Loucy (cell line): Measurements from ENCODE around the gene GFPT2.

ENCODE experiments used
- H2AFZ ChIP-seq: fragments of 200-600 bp; sonication (generic); 2 replicates; pipeline ENCODE4 v1.6.0; 2016; ENCODE audit warnings: antibody characterized with exemption, mild to moderate bottlenecking, low read length, moderate library complexity
- H3F3A ChIP-seq: fragments of 200-600 bp; 2 replicates; pipeline ENCODE4 v1.6.0; 2016; ENCODE audit warnings: antibody characterized with exemption, low read depth, mild to moderate bottlenecking
- H3K27me3 ChIP-seq: fragments of 200-600 bp; sonication (generic); 2 replicates; pipeline ENCODE4 v1.6.1; 2014; ENCODE audit warnings: low read length, mild to moderate bottlenecking; ENCODE audit not compliant: insufficient read depth, poor library complexity, severe bottlenecking
- H3K36me3 ChIP-seq: fragments of 200-600 bp; sonication (generic); 2 replicates; pipeline ENCODE4 v1.6.1; 2016; ENCODE audit warnings: low read length; ENCODE audit not compliant: insufficient read depth
- H3K4me1 ChIP-seq: fragments of 200-600 bp; sonication (generic); 2 replicates; pipeline ENCODE4 v1.5.1; 2014; ENCODE audit warnings: low read length, mild to moderate bottlenecking; ENCODE audit not compliant: insufficient read depth, poor library complexity, severe bottlenecking
- H3K4me2 ChIP-seq: fragments of 200-600 bp; sonication (generic); 2 replicates; pipeline ENCODE4 v1.6.0; 2014; ENCODE audit warnings: antibody characterized with exemption, low read length, low read depth, mild to moderate bottlenecking; ENCODE audit not compliant: poor library complexity, severe bottlenecking
- H3K4me3 ChIP-seq: fragments of 200-600 bp; sonication (generic); 2 replicates; pipeline ENCODE4 v1.5.1; 2014; ENCODE audit warnings: low read length, mild to moderate bottlenecking, mixed read lengths; ENCODE audit not compliant: poor library complexity, severe bottlenecking
- H3K79me2 ChIP-seq: fragments of 200-600 bp; sonication (generic); 2 replicates; pipeline ENCODE4 v1.6.1; 2014; ENCODE audit warnings: low read length; ENCODE audit not compliant: insufficient read depth
- H3K9ac ChIP-seq: fragments of 200-600 bp; sonication (generic); 2 replicates; pipeline ENCODE4 v1.6.0; 2014; ENCODE audit warnings: mild to moderate bottlenecking, low read depth, low read length, moderate library complexity; ENCODE audit not compliant: poor library complexity, severe bottlenecking
- H3K9me2 ChIP-seq: fragments of 200-600 bp; sonication (generic); replicated peaks from 2 replicates; pipeline ENCODE4 v1.6.1; 2016; ENCODE audit warnings: low read depth, low read length, mixed read lengths
- H3K9me3 ChIP-seq: fragments of 200-600 bp; sonication (generic); 2 replicates; pipeline ENCODE4 v1.6.1; 2014; ENCODE audit warnings: mild to moderate bottlenecking, antibody characterized with exemption, low read length, low read depth; ENCODE audit not compliant: insufficient read depth
- H4K20me1 ChIP-seq: fragments of 200-600 bp; sonication (generic); 2 replicates; pipeline ENCODE4 v1.6.0; 2014; ENCODE audit warnings: antibody characterized with exemption, low read length, mild to moderate bottlenecking; ENCODE audit not compliant: insufficient read depth, poor library complexity, severe bottlenecking
- EZH2phosphoT487 ChIP-seq: fragments of 200-600 bp; IDR thresholded peaks from 2 replicates; pipeline ENCODE4 v1.6.1; 2018; ENCODE audit warnings: antibody characterized with exemption, mild to moderate bottlenecking, moderate library complexity, borderline replicate concordance
- TF ChIP-seq, protein P1 (sequence below): fragments of 200-600 bp; sonication (generic); conservative IDR thresholded peaks from 2 replicates; pipeline ENCODE4 v1.5.1; 2014; ENCODE audit warnings: mild to moderate bottlenecking, antibody characterized with exemption, low read length

The GFPT2 gene

DNA sequence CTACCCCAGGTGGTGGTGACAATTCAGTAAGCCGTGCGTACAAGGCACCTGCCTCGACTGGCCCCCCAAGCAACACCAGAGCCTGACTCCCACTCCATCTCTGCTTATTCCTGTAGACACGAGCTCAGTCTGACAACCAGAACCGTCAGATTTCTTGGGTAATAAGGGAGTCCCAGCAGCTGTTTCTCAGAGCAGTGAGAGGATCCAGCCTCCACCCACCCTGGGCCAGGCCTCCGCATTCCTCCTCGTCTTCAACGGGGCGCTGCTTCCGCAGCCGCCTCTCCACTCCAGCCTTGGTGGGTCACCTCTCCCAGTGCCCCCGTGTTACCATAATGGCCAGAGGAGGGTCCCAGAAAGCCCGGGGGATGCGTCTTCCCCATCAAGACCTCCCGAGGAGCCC lies 27.7 kb upstream of the GFPT2 start:
- Histone ChIP-seq H3K9me2 (no peaks in the 10 kb centered on the region), H3K9me3 (no peaks in the 10 kb centered on the region), H3K4me2 (no peak overlapping the region), H3K27me3 (no peaks in the 10 kb centered on the region), H3K9ac (no peak overlapping the region), H3K79me2 (no peaks in the 10 kb centered on the region), H4K20me1 (no peaks in the 10 kb centered on the region), H3F3A (no peaks in the 10 kb centered on the region), H3K36me3 (no peaks in the 10 kb centered on the region), H3K4me1 (no peaks in the 10 kb centered on the region), H2AFZ (no peak overlapping the region), H3K4me3 (no peak overlapping the region)
- TF ChIP-seq EZH2phosphoT487: no peak
- TF ChIP-seq, protein P1, sequence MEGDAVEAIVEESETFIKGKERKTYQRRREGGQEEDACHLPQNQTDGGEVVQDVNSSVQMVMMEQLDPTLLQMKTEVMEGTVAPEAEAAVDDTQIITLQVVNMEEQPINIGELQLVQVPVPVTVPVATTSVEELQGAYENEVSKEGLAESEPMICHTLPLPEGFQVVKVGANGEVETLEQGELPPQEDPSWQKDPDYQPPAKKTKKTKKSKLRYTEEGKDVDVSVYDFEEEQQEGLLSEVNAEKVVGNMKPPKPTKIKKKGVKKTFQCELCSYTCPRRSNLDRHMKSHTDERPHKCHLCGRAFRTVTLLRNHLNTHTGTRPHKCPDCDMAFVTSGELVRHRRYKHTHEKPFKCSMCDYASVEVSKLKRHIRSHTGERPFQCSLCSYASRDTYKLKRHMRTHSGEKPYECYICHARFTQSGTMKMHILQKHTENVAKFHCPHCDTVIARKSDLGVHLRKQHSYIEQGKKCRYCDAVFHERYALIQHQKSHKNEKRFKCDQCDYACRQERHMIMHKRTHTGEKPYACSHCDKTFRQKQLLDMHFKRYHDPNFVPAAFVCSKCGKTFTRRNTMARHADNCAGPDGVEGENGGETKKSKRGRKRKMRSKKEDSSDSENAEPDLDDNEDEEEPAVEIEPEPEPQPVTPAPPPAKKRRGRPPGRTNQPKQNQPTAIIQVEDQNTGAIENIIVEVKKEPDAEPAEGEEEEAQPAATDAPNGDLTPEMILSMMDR: no peak

- Histone ChIP-seq H4K20me1 (no peaks in the 10 kb centered on the region), H3K9ac (no peak overlapping the region), H3K9me2 (no peaks in the 10 kb centered on the region), H3K27me3 (no peaks in the 10 kb centered on the region), H3K79me2 (no peaks in the 10 kb centered on the region), H3K36me3 (no peaks in the 10 kb centered on the region), H3K9me3 (no peaks in the 10 kb centered on the region), H3K4me1 (no peaks in the 10 kb centered on the region), H2AFZ (no peak overlapping the region), H3K4me2 (no peak overlapping the region), H3K4me3 (no peak overlapping the region), H3F3A (no peaks in the 10 kb centered on the region)
- no peak for TF ChIP-seq EZH2phosphoT487
- TF ChIP-seq, protein P1: no peak
These were observed 27.3 kb upstream of the GFPT2 start for GRCh38 chr5:180380441-180380840.

DNA sequence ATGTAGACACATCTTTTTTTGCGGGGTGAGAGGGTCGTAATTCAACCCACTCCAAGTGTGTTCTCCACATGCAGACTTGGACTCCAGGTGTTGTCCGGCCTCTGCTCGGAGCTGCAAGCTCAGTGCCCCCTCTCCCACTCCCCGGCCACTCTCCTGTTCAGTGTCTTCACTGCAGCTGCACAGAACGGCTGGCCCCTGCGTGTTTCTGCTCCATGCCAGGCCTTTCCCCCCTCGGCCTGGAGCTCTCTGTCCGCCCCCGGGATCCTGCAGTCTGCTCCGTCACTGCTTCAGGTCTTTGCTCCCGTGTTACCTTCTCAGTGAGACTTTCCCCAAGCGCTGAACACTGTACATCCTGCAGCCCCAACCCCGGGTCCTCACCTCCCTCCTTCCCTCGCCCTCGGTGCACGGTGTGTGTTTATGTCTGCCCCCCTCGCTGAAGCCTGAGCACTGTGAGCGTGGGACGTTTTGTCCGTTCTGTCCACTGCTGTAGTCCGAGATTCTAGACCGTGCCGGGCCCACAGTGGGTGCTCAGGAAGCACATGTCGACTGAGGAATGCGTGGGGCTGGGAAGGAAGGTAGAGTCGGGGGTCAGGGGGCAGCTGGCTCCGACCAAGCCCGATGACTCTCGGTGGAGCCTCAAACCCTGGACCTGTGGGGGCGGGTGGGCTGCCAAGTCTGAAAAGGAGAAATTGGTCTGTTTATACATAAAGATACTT lies 26.4 kb upstream of the GFPT2 start:
- H2AFZ ChIP-seq: no peak overlapping the region
- no peak overlapping the region for H3K4me2 ChIP-seq
- no peak overlapping the region for H3K9ac ChIP-seq
- H3K9me3 ChIP-seq: no peaks in the 10 kb centered on the region
- no peak overlapping the region for H3K4me3 ChIP-seq
- no peaks in the 10 kb centered on the region for H4K20me1 ChIP-seq
- H3K4me1 ChIP-seq: no peaks in the 10 kb centered on the region
- no peaks in the 10 kb centered on the region for H3F3A ChIP-seq
- TF ChIP-seq EZH2phosphoT487: no peak
- TF ChIP-seq, protein P1: no peak
- H3K36me3 ChIP-seq: no peaks in the 10 kb centered on the region
- no peaks in the 10 kb centered on the region for H3K9me2 ChIP-seq
- no peaks in the 10 kb centered on the region for H3K79me2 ChIP-seq
- no peaks in the 10 kb centered on the region for H3K27me3 ChIP-seq
